PC-3 (cell line): ENCODE results near the gene KCTD5.
"Not testable (repeated sequence)": the region's sequence is repeated elsewhere in the genome, so short reads cannot be mapped to it uniquely, and the experiment has no call there.

Experiments used
- EZH2phosphoT487 ChIP-seq: fragments of 300-600 bp; sonication (generic); IDR thresholded peaks from 2 replicates; pipeline ENCODE4 v1.6.1; 2018; ENCODE audit warnings: mild to moderate bottlenecking, antibody characterized with exemption, low read length, borderline replicate concordance
- TF ChIP-seq, protein P1 (sequence below): fragments of 300-600 bp; sonication (generic); conservative IDR thresholded peaks from 2 replicates; pipeline ENCODE4 v1.5.1; 2017; ENCODE audit warnings: antibody characterized with exemption, low read depth, mild to moderate bottlenecking, low read length

DNA sequence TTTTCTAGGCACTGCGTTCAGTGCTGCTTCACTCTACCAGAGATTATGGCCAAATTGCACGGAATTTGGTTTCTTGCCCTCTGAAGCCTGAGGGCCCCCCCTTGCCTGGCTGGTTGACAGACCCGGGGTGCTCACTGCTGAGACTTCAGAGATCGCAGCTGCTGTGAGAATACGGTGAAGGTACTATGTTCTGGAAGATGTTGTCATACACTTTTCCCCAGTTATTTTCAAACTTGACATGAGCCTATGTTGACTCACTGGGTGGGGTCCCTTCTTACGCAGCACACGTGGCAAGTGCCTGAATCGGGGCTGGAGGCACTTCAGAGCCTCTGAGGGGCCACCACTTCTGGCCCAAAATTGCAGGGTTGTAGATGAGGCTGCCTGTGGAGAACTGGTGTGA, 2.0 kb upstream of the KCTD5 start:
- TF ChIP-seq, protein P1, sequence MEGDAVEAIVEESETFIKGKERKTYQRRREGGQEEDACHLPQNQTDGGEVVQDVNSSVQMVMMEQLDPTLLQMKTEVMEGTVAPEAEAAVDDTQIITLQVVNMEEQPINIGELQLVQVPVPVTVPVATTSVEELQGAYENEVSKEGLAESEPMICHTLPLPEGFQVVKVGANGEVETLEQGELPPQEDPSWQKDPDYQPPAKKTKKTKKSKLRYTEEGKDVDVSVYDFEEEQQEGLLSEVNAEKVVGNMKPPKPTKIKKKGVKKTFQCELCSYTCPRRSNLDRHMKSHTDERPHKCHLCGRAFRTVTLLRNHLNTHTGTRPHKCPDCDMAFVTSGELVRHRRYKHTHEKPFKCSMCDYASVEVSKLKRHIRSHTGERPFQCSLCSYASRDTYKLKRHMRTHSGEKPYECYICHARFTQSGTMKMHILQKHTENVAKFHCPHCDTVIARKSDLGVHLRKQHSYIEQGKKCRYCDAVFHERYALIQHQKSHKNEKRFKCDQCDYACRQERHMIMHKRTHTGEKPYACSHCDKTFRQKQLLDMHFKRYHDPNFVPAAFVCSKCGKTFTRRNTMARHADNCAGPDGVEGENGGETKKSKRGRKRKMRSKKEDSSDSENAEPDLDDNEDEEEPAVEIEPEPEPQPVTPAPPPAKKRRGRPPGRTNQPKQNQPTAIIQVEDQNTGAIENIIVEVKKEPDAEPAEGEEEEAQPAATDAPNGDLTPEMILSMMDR, result not testable (repeated sequence)
- not testable (repeated sequence) for TF ChIP-seq EZH2phosphoT487
